ENCODE data around the gene CATSPERE.
"Not testable (repeated sequence)": the region's sequence is repeated elsewhere in the genome, so short reads cannot be mapped to it uniquely, and the experiment has no call there.

The CATSPERE gene

DNA sequence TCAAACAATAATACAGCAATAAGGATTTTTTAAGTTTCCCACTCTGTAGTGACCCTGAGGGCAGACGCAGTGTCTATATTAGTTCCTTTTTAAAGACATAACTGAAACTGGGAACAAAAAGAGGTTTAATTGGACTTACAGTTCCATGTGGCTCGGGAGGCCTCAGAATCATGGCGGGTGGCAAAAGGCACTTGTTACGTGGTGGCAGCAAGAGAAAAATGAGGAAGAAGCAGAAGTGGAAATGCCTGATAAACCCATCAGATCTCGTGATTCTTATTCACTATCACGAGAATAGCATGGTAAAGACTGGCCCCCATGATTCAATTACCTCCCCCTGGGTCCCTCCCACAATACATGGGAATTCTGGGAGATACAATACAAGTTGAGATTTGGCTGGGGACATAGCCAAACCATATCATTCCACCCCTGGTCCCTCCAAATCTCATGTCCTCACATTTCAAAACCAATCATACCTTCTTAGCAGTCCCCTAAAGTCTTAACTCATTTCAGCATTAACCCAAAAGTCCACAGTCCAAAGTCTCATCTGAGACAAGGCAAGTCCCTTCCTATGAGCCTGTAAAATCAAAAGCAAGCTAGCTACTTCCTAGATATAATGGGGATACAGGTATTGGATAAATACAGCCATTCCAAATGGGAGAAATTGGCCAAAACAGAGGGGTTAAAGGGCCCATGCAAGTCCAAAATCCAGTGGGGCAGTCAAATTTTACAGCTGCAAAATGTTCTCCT is 205.8 kb downstream of the CATSPERE start:
- not testable (repeated sequence) for ATAC-seq

DNA sequence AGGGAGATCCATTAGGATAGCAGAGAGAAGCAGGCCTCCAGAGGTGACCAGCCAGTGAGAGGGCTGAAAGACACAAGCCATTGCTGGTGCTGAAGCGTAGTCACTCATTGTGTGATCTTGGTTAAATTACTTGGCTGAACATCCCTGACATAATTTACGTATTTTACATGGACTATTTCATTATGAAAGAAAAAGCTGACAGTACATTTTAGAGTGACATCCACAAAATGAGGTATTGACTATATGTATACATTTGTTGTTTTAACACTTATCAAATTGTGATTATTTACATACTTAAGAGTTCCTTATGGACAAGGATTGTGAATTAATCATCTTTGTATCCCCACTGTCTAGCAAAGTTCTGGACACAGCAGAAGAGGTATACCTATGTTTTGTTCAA is 206.7 kb downstream of the CATSPERE start:
- ATAC-seq, result no peak

DNA sequence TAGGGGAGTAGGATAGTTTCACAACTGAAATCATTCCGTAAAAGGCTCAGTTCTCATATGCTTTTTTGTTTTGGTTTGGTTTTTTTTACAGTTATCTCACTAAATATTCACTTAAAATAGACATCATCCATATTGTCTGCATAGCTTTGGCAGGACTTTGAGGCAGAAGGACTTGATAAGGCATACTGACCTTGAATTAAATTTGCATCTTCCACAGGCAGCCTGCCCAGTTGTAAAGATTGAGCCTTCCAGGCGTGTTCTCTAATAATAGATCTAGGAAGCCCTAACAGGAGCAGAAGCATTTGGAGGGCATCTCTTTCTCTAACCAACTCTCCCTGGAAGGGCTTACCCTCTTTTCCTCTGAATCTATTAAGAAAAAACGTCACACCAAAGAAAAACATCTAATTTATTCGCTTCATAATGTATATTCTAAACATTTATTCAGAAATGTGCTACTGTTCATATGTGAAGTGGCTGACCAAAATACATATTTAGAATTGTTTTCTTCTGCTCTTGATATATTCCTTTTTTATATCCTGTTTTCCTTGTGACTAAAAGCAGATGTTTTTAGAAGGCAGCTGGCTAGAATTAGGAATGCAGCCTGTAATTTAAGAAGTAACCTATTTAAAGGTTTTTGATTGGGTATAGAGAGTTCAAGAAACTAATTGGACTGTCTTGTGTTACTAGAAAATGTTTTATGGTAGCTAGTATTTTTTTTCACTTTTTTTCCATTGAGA is 212.0 kb downstream of the CATSPERE start:
- ATAC-seq, result no peak

DNA sequence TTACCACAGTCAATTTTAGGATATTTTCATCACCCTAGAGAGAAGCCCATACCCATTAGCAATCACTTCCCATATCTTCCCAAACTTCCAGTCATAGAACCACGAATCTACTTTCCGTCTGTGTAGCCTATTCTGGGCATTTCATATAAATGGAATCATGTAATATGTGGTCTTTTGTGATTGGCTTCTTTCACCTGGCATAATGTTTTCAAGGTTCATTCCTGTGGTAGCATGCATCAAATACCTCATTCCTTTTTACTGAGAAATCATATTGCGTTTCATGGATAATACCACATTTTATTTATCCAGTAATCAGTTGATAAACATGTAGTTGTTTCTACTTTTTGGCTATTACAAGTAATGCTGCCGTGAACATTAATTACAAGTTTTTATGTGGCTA is 213.4 kb downstream of the CATSPERE start:
- ATAC-seq, result no peak

DNA sequence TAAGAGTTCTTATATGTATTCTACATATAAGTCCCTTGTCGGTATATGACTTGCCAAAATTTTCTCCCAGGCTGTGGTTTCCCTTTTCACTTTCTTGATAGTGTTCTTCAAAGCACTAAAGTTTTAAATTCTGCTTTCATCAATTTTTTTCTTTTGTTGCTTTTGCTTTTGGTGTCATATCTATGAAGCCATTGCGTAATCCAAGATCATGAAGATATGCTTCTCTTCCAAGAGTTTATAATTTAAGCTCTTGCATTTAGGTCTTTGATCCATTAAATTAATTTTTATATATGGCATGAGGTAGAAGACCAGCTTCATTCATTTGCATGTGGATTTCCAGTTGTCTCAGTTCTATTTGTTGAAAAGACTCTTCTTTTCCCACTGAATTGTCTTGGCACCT is 214.1 kb downstream of the CATSPERE start:
- no peak for ATAC-seq

DNA sequence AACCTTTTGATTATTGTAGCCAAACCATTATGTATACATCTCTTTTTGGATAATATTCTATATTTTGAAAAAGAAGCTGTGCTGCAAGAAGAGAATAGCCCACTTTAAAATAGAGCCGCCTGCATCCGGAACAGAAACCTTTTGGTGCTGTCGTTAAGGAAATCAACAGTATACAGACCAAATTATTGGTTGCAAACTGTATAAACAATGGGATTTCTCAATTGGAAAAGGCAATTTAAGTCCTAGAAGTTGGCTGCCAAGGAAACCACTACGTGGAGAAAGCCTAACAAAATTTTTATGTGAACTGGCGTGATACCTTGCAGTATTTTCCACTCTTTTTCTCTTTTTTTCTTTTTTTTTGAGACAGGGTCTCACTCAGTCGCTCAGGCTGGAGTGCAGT is 217.6 kb downstream of the CATSPERE start:
- ATAC-seq, result no peak

DNA sequence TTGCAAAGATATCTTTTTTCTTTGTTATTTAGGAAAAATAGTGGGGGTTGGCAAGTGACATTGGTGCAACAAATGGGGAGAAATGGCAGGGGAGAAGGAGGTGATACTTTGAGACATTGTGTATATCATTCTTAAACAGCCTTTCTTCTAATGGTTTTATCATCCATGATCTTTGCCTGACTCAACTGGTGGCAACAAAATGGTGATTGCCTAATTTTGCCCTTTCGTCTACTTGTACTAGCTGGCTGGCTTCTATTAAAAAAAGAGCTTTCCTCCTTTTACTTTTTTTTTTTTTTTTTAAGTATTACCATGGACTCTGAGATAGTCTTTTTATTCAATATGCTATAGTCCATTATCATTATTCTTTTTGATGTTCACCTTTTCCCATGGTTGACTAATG is 219.6 kb downstream of the CATSPERE start:
- ATAC-seq, result no peak

DNA sequence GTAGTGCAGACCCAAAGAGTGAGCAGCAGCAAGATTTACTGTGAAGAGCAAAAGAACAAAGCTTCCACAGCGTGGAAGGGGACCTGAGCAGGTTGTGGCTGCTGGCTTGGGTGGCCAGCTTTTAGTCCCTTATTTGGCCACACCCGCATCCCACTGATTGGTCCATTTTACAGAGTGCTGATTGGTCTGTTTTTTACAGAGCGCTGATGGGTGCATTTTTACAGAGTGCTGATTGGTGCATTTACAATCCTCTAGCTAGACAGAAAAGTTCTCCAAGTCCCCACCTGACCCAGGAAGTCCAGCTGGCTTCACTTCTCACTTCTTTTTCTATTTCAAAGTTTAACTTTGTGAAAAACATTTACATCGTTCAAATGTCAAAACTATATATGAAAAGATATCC is 221.0 kb downstream of the CATSPERE start:
- not testable (repeated sequence) for ATAC-seq

All from activated CD4-positive, CD25-positive, alpha-beta regulatory T cell treated with anti-CD3 and anti-CD28 coated beads, Interleukin-2, amount 50 U/mL, for 24 hours (primary cell).